GM12878 (cell line): ENCODE data around the gene CHRDL1.

ENCODE experiments used
- GABPA ChIP-seq: IDR thresholded peaks from 2 replicates; pipeline ENCODE4 v1.6.1; 2014; ENCODE audit warnings: antibody characterized with exemption, low read depth, mild to moderate bottlenecking, inconsistent platforms
- ZSCAN29 ChIP-seq: fragments of 450-650 bp; IDR thresholded peaks from 2 replicates; pipeline ENCODE4 v1.6.1; 2017; ENCODE audit warnings: mild to moderate bottlenecking, moderate library complexity
- TF ChIP-seq, protein P1 (sequence below): fragments of 450-650 bp; IDR thresholded peaks from 2 replicates; pipeline ENCODE4 v1.6.1; 2017; ENCODE audit warnings: mild to moderate bottlenecking, moderate library complexity
- TF ChIP-seq, protein P2 (sequence below), 3 experiments: IDR thresholded peaks in 2 of 3; conservative IDR thresholded peaks in 1 of 3; 2 replicates each; pipeline ENCODE4 v1.5.1; 2011; ENCODE audit warnings: low read depth in 3 of 3, low read length in 3 of 3, mild to moderate bottlenecking in 3 of 3, control low read depth in 2 of 3, moderate library complexity in 2 of 3, inconsistent platforms in 1 of 3, mixed read lengths in 1 of 3; ENCODE audit not compliant: control insufficient read depth in 2 of 3, insufficient read depth in 1 of 3; ENCODE audit errors: extremely low read depth in 1 of 3

DNA sequence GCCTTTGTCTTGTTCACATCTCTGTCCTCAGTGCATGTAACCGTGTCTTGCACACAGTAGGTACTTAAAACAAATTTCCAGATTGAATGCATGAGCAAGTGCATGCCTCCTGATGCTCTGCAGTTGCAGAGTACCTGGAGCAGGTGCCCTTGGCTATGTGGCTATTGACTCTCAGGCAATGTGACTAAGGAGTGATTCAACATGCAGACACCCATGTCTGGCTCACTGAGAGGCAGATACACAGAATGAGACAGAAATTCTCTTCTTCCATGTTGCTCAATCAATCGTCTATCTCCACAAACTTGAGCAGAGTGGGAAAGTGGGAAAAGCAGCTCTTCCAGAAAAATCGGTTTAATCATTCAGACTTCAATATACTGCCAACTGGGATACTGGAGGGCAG, 111.0 kb downstream of the CHRDL1 start:
- TF ChIP-seq ZSCAN29 (no peak), GABPA (no peak)
- TF ChIP-seq, protein P1, sequence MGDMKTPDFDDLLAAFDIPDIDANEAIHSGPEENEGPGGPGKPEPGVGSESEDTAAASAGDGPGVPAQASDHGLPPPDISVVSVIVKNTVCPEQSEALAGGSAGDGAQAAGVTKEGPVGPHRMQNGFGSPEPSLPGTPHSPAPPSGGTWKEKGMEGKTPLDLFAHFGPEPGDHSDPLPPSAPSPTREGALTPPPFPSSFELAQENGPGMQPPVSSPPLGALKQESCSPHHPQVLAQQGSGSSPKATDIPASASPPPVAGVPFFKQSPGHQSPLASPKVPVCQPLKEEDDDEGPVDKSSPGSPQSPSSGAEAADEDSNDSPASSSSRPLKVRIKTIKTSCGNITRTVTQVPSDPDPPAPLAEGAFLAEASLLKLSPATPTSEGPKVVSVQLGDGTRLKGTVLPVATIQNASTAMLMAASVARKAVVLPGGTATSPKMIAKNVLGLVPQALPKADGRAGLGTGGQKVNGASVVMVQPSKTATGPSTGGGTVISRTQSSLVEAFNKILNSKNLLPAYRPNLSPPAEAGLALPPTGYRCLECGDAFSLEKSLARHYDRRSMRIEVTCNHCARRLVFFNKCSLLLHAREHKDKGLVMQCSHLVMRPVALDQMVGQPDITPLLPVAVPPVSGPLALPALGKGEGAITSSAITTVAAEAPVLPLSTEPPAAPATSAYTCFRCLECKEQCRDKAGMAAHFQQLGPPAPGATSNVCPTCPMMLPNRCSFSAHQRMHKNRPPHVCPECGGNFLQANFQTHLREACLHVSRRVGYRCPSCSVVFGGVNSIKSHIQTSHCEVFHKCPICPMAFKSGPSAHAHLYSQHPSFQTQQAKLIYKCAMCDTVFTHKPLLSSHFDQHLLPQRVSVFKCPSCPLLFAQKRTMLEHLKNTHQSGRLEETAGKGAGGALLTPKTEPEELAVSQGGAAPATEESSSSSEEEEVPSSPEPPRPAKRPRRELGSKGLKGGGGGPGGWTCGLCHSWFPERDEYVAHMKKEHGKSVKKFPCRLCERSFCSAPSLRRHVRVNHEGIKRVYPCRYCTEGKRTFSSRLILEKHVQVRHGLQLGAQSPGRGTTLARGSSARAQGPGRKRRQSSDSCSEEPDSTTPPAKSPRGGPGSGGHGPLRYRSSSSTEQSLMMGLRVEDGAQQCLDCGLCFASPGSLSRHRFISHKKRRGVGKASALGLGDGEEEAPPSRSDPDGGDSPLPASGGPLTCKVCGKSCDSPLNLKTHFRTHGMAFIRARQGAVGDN, result no peak
- TF ChIP-seq, protein P2, sequence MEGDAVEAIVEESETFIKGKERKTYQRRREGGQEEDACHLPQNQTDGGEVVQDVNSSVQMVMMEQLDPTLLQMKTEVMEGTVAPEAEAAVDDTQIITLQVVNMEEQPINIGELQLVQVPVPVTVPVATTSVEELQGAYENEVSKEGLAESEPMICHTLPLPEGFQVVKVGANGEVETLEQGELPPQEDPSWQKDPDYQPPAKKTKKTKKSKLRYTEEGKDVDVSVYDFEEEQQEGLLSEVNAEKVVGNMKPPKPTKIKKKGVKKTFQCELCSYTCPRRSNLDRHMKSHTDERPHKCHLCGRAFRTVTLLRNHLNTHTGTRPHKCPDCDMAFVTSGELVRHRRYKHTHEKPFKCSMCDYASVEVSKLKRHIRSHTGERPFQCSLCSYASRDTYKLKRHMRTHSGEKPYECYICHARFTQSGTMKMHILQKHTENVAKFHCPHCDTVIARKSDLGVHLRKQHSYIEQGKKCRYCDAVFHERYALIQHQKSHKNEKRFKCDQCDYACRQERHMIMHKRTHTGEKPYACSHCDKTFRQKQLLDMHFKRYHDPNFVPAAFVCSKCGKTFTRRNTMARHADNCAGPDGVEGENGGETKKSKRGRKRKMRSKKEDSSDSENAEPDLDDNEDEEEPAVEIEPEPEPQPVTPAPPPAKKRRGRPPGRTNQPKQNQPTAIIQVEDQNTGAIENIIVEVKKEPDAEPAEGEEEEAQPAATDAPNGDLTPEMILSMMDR (IDR thresholded peaks at IDR 0.05 in 2 of 3, conservative IDR thresholded peaks at IDR 0.05 in 1 of 3; ENCODE audit: control insufficient read depth in 2 of 3, extremely low read depth in 1 of 3, insufficient read depth in 1 of 3, low read depth in 3 of 3, low read length in 3 of 3), result no peak
